Posterior cingulate gyrus (tissue), 11 donors: ENCODE data around the gene TCERG1L.
"Not testable (repeated sequence)": the region's sequence is repeated elsewhere in the genome, so short reads cannot be mapped to it uniquely, and the experiment has no call there.

Experiments
- DNase-seq, 10 donors: peaks; one replicate each; pipeline versions ENCODE4 v3.0.0 to v3.0.0-alpha.2; 2020 to 2021; ENCODE audit warnings: mixed read lengths in 3 of 10
- intact Hi-C: fragments of 100-400 bp; cut with DNase I; formaldehyde crosslinking; loops from one replicate; pipeline ENCODE4 v1.15.1; 2023

TCERG1L gene

DNA sequence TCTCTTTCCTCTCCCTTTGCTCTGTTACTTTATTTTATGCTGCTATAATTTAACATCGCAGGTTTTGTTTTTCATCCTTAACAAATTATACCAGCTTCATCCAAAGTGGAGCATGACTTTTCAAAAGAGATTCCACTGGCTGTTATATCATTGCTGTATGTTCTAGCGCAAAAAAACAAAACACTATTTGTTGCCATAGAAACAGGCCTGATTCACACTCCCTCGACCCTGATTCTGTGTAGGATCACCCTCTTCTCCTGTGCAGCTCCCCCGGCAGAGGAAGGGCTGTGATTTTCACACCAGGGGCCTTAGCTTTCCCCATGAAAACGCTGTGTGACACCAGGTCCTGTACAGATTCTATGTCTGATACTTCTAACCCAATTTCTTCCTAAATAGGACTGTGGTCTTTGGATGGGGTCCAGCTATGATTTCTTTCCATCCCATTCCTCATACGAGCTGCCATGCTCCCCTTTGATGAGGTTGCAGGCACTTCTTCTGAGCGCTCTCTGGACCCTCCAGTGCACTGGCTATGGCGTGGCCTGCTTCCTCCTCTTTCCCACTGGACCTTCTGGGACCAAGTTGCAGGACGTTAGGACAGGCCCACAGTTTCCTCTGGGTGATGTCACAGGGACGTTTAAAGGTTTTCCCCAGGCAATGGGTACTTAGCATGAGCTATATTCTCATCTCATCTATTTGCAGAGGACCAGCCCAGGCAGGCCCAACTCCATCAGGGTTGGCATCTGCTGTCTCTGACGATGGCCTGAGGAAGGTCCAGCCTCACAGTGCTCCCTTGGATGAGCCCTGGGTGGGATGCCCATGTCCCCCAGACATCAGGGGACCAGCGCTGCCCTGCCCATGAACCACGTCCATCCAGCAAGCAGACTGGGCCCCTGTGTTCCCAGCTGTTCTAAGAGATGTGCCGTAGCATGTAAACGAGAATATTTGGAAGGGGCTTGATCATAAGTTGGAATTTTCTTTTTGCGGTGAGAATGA is 210.8 kb downstream of the TCERG1L start:
- intact Hi-C loops: not testable (repeated sequence)
- peak in 3 of 10 donors; percentile 41 to 59 (median 57) for DNase-seq

DNA sequence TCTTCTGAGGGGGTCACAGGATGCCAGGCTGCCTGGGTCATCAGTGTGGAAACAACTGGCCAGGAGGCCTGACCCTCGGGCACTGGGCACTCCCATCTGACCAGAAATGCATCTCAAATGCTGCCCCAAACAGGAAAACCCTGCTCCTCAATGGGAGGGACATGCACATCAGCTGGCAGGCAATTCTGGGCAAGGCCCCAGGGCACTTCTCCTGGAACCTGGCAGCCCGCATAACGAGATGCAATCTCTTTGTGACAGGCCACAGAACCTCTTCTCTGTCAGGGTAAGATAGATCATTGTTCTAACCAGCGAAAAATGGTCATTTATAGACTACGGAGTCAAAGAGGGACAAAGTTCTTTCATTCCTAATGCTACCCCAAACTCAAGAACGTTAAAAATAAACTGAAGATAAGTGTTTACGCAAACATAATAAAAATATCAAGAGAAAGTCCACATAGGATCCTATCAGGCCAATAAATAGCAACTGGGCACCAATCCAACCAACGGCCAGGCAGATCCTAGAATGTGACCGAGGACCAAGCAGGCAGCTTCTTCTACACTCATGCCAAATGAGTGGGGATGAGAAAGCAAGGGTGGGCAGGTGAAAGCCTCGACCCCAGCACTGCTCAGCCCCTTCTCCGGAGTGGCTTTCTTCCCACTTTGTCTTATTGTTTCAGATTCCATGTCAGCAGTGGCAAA is 212.3 kb downstream of the TCERG1L start:
- DNase-seq: peak in 2 of 10 donors; percentile 52 to 68
- intact Hi-C loops: no loop called here

DNA sequence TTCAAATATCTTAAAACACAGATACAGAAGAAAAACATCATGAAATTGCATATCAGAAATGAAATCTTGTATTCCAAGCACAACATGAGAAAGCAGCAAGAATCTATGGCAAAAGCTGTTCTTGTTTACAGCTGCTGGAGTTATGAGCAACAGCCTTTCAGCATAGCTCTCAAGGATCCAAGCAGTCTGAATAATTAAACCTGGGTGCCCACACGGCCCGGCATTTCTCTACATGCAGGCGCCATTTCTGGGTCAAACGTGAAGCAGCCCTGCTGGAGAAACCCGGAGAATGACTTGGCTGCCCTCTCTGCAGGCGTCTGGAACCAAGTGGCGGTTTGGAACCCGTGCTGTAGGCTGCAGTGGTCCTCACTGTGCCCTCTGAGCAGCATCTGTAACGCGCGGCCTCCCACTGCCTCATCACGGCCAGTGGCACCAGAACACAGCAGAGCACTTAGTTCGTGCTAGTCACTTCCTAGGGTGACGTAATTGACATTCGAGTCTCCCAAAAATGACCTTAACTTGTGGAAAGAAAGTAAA is 213.0 kb downstream of the TCERG1L start:
- DNase-seq: peak in 2 of 10 donors; percentile 65 to 73
- intact Hi-C loops: no loop called here

DNA sequence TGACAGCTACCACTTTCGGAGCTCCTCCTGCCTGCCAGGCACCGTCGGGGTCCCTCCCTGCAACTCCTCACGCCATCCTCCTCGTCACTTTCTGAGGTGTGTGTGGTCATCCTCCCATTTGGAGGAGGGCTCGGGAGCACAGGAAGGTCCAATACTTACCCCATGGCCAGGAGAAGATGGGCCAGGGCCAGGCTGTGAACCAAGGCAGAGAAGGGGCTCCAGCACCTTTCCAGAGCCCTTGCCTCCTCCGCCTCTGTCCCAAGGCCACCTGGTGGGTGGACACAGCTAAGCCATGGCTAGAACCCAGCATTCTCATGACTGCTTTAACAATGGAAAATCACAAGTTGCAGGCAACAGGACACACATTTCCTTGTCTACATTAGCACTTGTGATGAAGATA is 215.5 kb downstream of the TCERG1L start:
- DNase-seq: peak in 4 of 10 donors; percentile 12 to 59 (median 44)
- intact Hi-C loops: no loop called here

DNA sequence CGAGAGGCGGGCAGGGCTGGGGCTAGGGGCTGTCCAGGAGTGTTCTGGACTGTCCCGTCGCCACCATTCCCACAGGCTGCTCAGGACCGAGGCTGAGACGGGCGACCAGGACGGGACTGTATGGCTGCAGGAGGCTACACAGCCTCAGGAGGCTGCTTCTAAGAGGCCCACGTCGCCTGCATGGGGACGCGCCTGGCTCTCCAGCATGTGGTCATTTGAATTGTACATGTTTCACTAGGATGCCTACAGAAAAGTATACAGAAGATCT is 216.3 kb downstream of the TCERG1L start:
- intact Hi-C loops: no loop called here
- DNase-seq: peak in 1 of 10 donors; percentile 15

DNA sequence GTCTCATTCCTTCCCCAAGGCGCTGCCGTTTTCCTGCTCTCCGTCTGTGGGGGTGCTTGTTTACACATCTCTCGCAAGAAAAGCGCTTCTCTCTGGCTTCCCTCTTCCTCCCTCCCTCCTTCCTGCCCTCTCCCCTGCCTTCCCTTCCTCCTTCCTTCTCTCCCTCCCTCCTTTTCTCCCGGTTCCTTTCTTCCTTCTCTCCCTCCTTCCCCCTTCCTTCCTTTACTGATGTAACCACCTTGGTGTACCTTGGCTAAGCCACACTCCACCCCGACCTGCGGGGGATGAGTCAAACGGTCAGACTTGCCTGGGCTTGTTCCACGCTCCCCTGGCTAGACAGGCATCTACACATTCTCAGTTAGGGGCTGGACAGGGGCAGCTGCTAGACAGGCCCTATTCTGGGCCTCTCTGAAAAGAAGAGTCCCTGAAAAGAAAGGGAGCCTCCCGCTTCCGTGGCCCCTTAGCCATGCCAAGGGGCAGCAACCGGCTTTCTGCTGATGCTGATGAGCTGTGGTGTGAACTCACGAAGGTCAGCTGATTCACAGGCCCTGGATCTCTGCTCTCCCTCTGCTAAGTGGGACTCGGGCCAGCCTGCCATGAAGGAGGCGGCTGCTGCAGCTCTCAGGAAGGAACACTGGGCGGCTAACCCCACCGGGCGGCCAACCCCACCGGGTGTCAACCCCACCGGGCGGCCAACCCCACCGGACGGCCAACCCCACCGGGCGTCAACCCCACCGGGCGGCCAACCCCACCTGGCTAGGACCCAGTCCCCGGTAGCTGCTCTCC is 216.8 kb downstream of the TCERG1L start:
- peak in 4 of 10 donors; percentile 24 to 82 (median 70) for DNase-seq

DNA sequence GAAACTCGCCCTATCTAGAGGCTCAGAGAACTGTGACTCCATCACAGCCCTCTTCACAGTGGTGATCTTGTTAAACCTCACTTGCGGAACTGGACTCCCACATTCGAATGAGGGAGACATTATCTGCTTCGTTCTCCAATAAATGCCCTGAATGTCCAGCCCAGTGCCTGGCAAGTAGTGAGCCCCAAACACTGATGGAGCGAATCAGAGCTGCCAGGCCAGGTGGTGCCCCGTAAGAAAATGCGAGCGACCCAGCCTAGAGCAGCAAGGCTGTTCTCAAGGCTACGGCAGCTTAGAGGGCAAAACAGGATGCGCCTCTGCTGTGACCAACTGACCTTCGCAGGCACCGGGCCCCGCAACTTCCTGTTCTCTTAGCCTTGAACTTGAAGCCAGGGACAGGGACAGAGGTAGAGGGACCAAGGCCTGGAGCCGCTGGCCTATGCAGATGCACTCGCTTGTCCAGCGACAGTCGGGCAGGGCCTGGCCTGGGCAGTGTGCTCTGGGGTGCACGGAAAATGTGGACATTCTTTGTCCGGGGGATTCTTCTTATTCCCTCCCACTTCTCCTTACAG is 217.6 kb downstream of the TCERG1L start:
- intact Hi-C loops: no loop called here
- DNase-seq: peak in 4 of 10 donors; percentile 20 to 72 (median 27)

More for the DNA sequence above, 216.8 kb downstream of the TCERG1L start:
- intact Hi-C loops: no loop called here

DNA sequence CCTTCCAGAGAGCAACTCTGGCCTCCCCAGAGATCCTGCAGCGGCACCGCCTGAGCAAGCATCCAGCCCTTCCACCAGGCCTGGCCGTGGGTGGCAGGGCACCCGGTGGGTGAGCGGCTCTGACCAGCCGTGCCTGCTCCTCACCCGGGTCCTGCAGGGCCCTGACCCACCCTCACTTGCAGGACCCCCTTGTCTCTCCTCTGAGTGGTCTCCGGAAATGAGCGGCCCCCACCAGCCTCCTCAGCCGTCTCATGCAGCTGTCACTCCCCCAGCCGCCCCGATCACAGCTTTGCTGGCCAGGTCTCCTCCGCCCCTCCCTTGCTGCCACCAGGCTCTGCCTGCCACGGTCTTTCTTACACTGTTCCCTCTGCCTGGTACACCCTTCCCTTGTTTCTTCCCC is 218.2 kb downstream of the TCERG1L start:
- intact Hi-C loops: no loop called here
- DNase-seq: peak in 4 of 10 donors; percentile 9 to 70 (median 54)

DNA sequence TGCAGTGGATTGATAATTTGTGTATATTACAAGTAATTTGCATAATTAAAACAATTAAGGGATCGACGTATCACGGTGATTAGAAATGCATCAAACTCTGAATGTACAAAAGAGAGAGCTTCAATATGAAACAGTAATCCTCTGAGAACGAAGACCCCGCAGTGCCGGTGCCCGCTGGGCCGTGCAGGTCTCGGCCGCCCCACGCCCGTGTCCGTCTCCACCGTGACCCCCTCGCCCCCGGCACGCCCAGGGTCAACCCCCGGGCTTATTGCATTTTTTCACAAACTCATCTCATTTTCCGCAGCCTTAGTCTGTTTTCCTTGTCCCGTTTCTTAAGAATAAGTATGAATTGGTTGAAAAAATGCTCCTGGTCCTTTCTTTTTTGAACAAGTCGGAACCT is 218.6 kb downstream of the TCERG1L start:
- intact Hi-C loops: no loop called here
- peak in 4 of 10 donors; percentile 21 to 75 (median 48) for DNase-seq

DNA sequence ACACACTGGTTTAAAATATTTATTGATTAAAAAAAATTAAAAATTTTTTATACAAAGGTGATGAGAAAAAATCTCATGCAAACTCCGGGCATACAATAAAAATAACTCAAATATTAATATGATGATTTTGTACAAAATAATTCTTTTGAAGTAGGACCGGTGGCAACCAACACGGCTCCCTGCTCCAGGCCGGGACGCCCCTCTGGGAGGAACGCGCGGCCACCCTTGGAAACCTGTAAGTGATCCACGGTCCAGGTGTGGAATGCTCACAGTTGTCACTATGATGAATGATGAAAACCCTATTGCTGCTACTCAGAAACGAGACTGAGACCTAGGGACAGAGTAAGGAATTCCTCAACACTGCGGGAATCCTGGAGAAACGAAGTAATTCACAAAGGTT is 219.1 kb downstream of the TCERG1L start:
- intact Hi-C loops: no loop called here
- peak in 4 of 10 donors; percentile 27 to 80 (median 68) for DNase-seq

DNA sequence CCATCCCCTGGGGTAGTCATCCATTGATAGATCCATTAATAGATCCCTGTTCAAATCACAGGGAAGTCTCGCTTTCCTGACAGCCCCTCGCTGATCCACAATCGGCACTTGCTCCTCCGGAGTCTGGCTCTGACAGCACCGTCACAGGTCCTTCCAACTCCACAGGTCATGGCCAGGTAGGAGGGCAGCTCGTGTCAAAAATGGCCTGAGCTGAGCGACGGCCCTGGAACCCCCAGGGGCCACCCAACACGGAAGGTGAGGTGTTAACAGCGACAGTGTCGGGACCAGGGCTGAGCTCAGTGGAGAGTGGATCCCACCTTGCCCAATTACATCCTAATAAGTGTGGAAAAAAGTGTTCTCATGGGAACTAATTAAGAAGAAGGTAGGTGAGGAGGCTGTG is 219.8 kb downstream of the TCERG1L start:
- intact Hi-C loops: no loop called here
- peak in 4 of 10 donors; percentile 14 to 69 (median 42) for DNase-seq

DNA sequence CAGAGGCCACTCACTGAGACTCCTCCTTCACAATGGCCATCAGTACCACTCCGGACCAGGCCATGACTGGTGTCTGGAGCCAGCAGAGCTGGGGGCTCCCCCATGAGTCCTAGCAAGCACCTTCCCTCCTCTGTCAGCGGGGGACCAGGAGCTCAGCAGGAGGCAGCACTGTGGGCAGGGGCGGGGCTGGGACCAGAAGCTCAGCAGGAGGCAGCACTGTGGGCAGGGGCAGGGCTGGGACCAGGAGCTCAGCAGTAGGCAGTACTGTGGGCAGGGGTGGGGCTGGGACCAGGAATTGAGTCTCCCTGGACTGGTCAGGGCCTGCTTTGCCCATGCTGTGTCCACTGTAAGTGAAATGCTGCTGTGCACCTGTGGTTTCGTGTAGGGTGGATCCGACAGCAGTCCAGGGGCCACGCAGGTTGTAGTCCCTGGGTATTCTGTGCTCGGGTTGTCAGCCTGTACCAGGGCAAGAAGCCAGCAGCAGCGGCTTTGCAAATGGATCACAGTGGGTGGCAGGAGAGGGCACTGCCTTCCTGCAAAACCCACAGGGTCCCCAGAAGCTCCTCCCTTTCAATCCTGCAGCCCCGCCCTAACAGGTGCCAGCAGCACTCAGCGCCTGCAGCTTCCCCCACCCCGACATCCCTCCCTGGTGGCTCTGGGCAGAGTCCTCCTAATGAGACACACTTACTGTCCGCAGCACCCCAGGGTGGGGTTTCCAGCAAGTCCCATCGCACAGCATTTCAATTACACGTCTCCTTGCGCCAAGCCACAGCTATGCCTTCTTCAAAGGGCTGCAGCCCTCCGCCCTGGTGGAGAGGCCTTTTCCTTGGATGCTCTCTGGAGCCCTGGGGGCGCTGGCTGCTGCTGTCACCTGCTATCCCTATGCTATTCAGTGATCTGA is 220.5 kb downstream of the TCERG1L start:
- intact Hi-C loops: no loop called here
- DNase-seq: peak in 3 of 10 donors; percentile 25 to 68 (median 60)

DNA sequence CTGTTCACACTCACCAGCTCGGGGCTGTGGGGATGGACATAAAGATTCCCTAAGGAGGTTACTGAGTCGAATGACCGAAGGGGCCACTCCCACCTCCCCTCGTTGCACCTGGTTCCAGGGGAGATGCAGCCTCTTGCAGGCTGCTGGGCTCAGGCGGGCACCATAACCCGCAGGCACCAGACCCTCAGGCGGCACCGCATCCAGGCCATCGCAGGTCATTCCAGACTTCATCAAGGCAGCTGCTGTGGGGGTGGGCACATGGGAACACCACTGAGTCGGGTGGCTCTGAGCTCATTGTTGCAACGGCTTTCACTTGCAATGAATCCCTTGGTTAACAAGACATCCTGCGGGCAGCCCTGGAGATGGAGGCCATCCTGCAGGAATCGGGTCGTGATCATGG is 221.7 kb downstream of the TCERG1L start:
- intact Hi-C loops: no loop called here
- peak in 3 of 10 donors; percentile 18 to 75 (median 70) for DNase-seq

DNA sequence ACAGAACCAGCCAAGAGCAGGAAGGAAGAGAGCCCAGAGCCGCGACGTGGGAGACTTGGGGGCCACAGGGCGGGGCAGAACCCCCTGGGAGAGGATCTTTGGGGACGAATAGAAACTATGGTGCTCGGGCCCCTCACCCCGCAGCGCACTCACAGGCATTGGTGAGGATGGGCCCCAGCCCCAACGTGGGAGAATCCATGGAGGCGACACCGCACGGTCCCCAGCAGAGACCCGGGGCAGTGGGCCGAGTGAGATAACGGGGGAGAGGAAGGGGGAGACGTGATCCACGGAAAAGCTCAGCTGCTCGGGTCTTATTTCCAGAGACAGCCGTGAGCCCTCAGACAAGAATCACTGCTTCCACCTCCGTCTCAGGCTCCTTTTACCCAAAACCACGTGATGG is 222.4 kb downstream of the TCERG1L start:
- intact Hi-C loops: no loop called here
- peak in 2 of 10 donors; percentile 9 to 48 for DNase-seq

DNA sequence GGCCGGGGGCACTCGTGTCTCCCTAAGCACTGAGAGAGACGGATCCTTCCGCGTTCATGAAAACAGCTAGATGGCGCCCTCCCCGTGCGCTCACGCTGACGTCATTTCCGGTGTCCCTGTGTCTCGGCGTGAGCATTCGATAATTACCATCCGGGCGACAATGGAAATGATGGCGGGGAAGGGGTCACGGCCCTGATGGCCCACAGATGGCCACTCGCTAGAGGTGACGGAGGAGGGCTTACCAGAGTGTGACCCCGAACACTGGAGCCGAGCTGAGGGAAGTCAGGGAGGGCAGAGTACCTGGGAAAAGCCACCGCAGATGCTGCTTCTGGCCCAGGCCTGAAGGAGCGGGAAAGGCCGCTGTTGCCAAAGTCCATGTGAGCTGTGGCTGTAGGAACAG is 222.9 kb downstream of the TCERG1L start:
- intact Hi-C loops: no loop called here

DNA sequence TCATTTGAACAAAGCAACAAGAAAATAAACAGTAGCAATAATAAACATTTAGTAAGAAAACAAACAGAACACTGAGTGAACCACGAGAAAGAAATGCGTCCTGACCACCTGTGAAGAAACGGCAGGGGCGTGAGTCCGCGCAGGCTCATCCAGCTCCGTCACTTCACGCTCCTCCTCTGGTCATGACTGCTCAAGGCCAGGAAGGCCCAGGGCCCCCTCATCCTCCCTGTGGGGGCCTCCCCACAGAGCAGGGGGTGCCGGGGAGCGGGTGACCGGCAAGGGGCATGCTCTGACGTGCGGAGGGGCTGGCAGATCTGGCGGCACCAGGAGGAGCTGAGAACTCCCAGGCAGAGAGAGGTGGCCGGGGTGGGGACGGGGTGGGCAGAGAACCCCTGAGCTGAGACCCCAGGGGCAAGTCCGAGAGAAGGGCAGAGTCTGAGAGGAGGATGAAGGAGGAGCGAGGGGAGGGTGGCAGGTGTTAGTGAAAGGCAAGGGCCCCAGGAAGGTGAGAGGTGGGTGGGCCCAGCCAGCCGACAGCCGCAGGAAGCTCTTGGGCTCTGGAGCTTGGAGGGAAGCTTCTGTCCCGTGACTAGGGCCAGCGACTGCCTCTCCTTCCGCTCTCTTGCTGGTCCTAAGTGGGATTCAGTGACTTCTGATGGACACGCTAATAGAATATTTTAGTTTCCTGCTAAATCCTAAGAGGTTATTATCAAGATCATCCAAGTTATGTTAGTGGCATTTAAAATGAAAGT is 223.9 kb downstream of the TCERG1L start:
- intact Hi-C loops: no loop called here

More for the DNA sequence above, 222.9 kb downstream of the TCERG1L start:
- DNase-seq: peak in 1 of 10 donors; percentile 79

DNA sequence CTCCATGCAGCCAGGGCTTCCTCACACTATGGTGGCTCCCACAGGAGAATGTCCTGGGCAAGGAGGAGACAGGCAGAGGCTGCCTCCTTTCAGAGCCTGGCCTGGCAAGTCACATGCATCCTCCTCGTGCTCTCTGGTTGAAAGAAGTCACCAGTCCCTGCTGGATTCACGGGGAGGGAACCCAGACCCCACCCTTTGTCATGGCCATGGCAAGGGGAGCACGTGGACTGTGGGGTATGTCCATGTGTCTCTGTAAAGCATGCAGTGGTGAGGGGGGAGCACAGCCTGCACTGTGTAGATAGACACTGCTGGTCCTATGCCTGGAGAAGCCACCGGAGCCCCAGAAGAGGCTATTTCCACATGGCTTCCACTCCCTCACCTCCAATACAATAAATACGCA is 225.0 kb downstream of the TCERG1L start:
- intact Hi-C loops: no loop called here
- DNase-seq: peak in 1 of 10 donors; percentile 38

More for the DNA sequence above, 223.9 kb downstream of the TCERG1L start:
- peak in 1 of 10 donors; percentile 75 for DNase-seq

DNA sequence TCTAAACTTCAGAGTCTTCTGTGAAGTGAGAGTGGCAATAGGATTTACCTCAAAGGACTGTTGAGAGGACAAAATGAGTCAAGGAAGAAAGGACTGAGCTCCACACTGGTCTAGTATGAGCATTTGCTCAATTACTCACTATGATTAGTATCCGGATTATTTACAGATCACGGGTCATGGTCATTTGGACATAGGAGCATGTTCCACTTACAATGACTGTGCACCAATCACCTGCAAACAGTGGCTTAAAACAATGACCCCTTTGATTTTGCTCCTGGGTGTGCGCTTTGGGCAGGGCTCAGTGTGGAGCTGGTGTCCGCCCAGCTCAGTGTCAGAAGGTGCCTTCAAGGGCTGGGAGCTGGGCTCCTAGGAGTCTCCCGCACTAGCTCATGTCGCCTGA is 225.4 kb downstream of the TCERG1L start:
- intact Hi-C loops: no loop called here
- no peak for DNase-seq
